ENCODE data around the gene WDFY4.

The WDFY4 gene

DNA sequence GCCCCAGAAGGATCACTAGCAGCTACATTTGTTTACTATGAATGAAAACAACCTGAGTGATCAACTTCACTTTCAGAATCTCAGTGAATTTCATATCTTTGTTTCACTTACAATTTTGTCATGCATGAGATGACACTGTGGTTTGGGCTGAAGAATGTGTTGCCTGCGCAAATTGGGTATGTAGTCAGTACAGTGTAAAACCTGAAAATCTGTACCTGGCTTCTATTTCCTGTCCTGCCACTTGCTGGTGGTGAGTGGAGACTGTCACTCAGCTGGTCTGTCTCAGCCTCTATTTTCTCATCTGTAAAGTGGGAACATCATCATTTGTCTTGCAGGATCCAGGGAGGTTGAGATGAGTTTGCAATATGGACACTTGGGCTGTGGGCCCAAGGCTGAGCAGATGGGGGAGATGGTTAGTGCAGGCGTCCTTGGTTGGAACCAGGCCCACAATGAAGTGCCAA, 118.0 kb downstream of the WDFY4 start:
- no peak overlapping the region for H3K4me3 ChIP-seq (ENCODE audit: low read depth, low read length)
- DNase-seq (ENCODE audit: low read depth) = no peak
- in situ Hi-C loops (cut with HindIII; ENCODE audit: low sequenced_read_pairs) = no loop called here
- TF ChIP-seq, protein P1, sequence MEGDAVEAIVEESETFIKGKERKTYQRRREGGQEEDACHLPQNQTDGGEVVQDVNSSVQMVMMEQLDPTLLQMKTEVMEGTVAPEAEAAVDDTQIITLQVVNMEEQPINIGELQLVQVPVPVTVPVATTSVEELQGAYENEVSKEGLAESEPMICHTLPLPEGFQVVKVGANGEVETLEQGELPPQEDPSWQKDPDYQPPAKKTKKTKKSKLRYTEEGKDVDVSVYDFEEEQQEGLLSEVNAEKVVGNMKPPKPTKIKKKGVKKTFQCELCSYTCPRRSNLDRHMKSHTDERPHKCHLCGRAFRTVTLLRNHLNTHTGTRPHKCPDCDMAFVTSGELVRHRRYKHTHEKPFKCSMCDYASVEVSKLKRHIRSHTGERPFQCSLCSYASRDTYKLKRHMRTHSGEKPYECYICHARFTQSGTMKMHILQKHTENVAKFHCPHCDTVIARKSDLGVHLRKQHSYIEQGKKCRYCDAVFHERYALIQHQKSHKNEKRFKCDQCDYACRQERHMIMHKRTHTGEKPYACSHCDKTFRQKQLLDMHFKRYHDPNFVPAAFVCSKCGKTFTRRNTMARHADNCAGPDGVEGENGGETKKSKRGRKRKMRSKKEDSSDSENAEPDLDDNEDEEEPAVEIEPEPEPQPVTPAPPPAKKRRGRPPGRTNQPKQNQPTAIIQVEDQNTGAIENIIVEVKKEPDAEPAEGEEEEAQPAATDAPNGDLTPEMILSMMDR (IDR thresholded peaks at IDR 0.05; ENCODE audit: low read depth, low read length, missing control alignments) = no peak

DNA sequence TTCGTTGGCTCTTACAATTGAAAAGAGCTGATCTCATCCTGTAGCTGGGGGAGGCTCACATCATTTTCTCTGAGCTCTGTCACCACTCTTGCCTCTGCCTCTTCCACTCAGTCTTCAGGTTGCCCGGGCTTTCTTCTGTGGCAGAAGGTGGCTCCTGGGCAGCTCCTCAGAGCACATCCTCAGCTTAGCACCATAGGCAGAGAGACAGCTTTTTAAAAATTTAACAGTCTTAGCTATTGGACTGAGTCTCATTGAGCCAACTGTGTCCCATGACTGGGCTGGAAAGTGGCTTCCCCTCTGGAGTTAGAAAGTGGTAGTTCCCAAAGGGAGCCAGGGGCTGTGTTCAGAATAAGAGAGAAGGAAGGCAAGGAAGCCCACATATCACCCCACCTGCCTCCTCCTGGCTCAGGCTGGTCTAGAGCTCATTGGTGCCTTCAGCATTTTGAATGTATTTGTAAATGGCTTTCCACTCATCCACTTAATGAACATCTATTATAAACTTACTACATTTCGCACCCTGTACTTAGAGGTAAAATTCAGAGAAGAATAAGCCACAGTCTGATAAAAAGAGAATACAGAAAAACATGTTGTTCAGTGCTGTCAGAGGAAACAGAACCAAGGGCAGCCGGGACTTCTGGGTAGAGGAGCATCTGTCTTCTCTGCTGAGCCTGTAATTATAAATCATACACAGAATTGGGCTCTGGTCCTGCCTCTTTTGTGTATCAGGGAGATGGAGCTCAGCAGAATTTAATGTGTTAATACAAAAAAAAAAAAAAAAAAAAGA, 119.3 kb downstream of the WDFY4 start:
- no peak overlapping the region for H3K4me3 ChIP-seq (ENCODE audit: low read depth, low read length)
- in situ Hi-C loops (cut with HindIII; ENCODE audit: low sequenced_read_pairs) = no loop called here
- TF ChIP-seq, protein P1 (IDR thresholded peaks at IDR 0.05; ENCODE audit: low read depth, low read length, missing control alignments) = no peak
- no peak for DNase-seq (ENCODE audit: low read depth)

DNA sequence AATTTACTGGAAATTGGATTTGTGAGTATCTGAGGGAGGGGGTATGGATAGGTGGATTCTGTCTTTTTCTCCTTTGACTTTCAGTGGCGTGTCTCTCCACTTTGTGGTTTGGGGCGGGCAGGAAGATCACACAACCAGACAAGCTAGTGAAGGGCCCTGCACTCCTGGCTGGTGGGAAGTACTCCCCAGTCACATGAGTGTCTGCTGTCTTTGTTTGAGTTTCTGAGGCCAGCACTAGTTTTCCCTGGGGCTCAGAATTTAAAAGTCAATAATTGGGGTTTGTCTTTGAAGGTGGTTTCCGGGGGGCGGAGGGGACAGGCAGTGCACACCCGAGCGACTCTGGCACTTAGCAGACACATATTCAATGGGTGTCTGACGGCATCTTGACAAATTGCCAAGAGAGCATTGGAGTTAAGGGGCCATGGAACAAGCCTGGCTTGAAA, 120.1 kb downstream of the WDFY4 start:
- in situ Hi-C loops (cut with HindIII; ENCODE audit: low sequenced_read_pairs) = no loop called here
- no peak overlapping the region for H3K4me3 ChIP-seq (ENCODE audit: low read depth, low read length)
- TF ChIP-seq, protein P1 (IDR thresholded peaks at IDR 0.05; ENCODE audit: low read depth, low read length, missing control alignments) = no peak
- DNase-seq (ENCODE audit: low read depth) = no peak

DNA sequence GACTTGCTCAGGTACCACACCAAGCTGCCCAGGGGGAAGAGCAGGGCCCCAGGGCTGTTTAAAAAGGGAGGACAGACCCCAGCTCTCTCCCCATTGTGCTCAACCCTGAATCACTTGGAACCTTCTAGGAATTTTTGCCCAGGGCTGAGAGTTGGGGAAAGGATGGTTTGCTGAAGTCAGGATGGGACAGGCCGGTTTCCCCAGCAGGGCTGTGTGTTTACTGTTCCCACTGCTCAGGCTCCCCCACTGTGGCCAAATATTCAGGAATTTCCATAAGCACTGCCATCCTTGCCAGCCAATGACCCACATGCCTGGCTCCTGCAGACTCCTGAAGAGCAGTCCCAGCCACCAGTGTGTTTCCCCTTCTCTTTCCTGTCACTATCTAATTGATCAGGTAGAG, 120.7 kb downstream of the WDFY4 start:
- TF ChIP-seq, protein P1 (IDR thresholded peaks at IDR 0.05; ENCODE audit: low read depth, low read length, missing control alignments) = no peak
- in situ Hi-C loops (cut with HindIII; ENCODE audit: low sequenced_read_pairs) = no loop called here
- no peak overlapping the region for H3K4me3 ChIP-seq (ENCODE audit: low read depth, low read length)
- DNase-seq (ENCODE audit: low read depth) = no peak

DNA sequence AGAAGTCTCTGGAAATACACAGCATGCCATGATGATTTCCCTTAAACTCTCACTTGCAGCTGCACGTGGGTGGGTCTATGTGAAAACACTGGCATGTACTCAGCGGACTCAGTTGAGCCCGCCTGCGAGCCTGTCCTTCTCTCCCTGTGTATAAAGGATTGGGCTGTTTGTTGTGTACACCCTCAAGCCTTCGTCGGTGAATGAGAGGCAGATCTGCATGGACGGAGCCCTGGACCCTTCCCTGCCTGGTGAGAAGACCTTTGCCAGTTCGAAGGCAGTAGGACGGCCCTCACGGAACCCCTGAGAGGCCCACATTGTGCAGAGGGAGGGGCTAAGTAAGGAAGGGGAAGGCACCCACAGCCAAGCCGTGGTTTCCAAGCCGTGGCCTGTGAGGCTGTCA, 121.2 kb downstream of the WDFY4 start:
- H3K4me3 ChIP-seq (ENCODE audit: low read depth, low read length) = no peak overlapping the region
- TF ChIP-seq, protein P1 (IDR thresholded peaks at IDR 0.05; ENCODE audit: low read depth, low read length, missing control alignments) = no peak
- in situ Hi-C loops (cut with HindIII; ENCODE audit: low sequenced_read_pairs) = no loop called here
- no peak for DNase-seq (ENCODE audit: low read depth)

GRCh38 chr10:48806342-48806741, 121.7 kb downstream of the WDFY4 start:
- no peak overlapping the region for H3K4me3 ChIP-seq (ENCODE audit: low read depth, low read length)
- TF ChIP-seq, protein P1 (IDR thresholded peaks at IDR 0.05; ENCODE audit: low read depth, low read length, missing control alignments) = no peak
- DNase-seq (ENCODE audit: low read depth) = no peak
- in situ Hi-C loops (cut with HindIII; ENCODE audit: low sequenced_read_pairs) = no loop called here
